HG03378 (cell line): ENCODE measurements around the gene TMEM214.
A peak's percentile ranks its signal among the peaks of the same experiment; 100 is the strongest.

Experiments used
- ATAC-seq: cut with Tn5 transposase; IDR thresholded peaks from one replicate; pipeline ENCODE4 v1.9.1; 2021; ENCODE audit warnings: mild to moderate bottlenecking, moderate library complexity; ENCODE audit not compliant: unreplicated experiment

The TMEM214 gene

GRCh38 chr2:27083410-27084296 lies 50.9 kb downstream of the TMEM214 start:
- ATAC-seq, result no peak

- no peak for ATAC-seq
Measured at GRCh38 chr2:27084297-27085061, 51.7 kb downstream of the TMEM214 start.

- no peak for ATAC-seq
Measured at GRCh38 chr2:27085062-27085672, 52.4 kb downstream of the TMEM214 start.

- ATAC-seq, result peak; percentile 4
Measured at GRCh38 chr2:27085673-27086089, 52.9 kb downstream of the TMEM214 start.

GRCh38 chr2:27086090-27086723 lies 53.4 kb downstream of the TMEM214 start:
- ATAC-seq, result peak; percentile 58

- peak; percentile 17 for ATAC-seq
Measured at GRCh38 chr2:27086724-27087593, 54.2 kb downstream of the TMEM214 start, which contains the start of gene KHK. Gene KHK, plus strand, starts transcription at chr2:27086772. Its CDS starts 488 bp downstream, at chr2:27087260.

GRCh38 chr2:27087823-27088410 lies 55.2 kb downstream of the TMEM214 start:
- ATAC-seq, result no peak

- no peak for ATAC-seq
Measured at GRCh38 chr2:27088634-27089033, 55.9 kb downstream of the TMEM214 start.

- no peak for ATAC-seq
Measured at GRCh38 chr2:27089111-27089954, 56.6 kb downstream of the TMEM214 start.
